GM15510 (cell line): ENCODE data around the gene SLITRK6.

Experiments
- POLR2A ChIP-seq: IDR thresholded peaks from 3 replicates; pipeline ENCODE4 v1.6.1; 2011; ENCODE audit warnings: borderline replicate concordance; ENCODE audit not compliant: insufficient read length; ENCODE audit errors: extremely low read depth

SLITRK6 gene

GRCh38 chr13:85772367-85772766, 26.9 kb downstream of the SLITRK6 start:
- no peak for TF ChIP-seq POLR2A

- TF ChIP-seq POLR2A, result no peak
These were observed 27.4 kb downstream of the SLITRK6 start for GRCh38 chr13:85771856-85772255.

GRCh38 chr13:85768946-85769345, 30.3 kb downstream of the SLITRK6 start:
- TF ChIP-seq POLR2A, result no peak

GRCh38 chr13:85755123-85755522, 44.1 kb downstream of the SLITRK6 start:
- no peak for TF ChIP-seq POLR2A
